Panc1 (cell line): ENCODE measurements around the gene CNEP1R1.

Source experiments
- POLR2AphosphoS5 ChIP-seq: IDR thresholded peaks from 2 replicates; pipeline ENCODE4 v1.6.1; 2012; ENCODE audit warnings: mild to moderate bottlenecking, low read depth, low read length, moderate library complexity
- TF ChIP-seq, protein P1 (sequence below): fragments of 450-650 bp; IDR thresholded peaks from 2 replicates; pipeline ENCODE4 v1.5.1; 2017; ENCODE audit warnings: mild to moderate bottlenecking

DNA sequence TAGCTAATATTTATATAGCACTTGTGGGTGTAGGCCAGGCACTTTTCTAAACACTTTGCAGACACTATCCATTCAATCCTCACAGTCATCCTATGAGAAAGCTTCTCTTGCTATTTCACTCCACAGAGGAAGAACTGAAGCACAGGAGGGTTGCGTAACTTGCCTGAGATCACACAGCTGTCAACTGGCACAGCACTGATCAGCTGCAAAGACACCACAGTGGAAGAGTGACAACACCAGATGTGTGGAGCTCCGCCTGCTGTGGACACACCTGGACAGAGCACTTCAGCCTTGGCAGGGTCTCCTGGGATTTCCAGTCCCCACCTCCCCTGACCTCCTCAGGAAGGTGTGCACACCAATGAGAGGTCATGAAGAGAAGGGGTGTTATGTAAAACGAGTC is 13.3 kb upstream of the CNEP1R1 start:
- no peak for TF ChIP-seq POLR2AphosphoS5
- TF ChIP-seq, protein P1, sequence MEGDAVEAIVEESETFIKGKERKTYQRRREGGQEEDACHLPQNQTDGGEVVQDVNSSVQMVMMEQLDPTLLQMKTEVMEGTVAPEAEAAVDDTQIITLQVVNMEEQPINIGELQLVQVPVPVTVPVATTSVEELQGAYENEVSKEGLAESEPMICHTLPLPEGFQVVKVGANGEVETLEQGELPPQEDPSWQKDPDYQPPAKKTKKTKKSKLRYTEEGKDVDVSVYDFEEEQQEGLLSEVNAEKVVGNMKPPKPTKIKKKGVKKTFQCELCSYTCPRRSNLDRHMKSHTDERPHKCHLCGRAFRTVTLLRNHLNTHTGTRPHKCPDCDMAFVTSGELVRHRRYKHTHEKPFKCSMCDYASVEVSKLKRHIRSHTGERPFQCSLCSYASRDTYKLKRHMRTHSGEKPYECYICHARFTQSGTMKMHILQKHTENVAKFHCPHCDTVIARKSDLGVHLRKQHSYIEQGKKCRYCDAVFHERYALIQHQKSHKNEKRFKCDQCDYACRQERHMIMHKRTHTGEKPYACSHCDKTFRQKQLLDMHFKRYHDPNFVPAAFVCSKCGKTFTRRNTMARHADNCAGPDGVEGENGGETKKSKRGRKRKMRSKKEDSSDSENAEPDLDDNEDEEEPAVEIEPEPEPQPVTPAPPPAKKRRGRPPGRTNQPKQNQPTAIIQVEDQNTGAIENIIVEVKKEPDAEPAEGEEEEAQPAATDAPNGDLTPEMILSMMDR, result no peak
